Measurements from ENCODE around the gene ARHGEF39.

Gene ARHGEF39

DNA sequence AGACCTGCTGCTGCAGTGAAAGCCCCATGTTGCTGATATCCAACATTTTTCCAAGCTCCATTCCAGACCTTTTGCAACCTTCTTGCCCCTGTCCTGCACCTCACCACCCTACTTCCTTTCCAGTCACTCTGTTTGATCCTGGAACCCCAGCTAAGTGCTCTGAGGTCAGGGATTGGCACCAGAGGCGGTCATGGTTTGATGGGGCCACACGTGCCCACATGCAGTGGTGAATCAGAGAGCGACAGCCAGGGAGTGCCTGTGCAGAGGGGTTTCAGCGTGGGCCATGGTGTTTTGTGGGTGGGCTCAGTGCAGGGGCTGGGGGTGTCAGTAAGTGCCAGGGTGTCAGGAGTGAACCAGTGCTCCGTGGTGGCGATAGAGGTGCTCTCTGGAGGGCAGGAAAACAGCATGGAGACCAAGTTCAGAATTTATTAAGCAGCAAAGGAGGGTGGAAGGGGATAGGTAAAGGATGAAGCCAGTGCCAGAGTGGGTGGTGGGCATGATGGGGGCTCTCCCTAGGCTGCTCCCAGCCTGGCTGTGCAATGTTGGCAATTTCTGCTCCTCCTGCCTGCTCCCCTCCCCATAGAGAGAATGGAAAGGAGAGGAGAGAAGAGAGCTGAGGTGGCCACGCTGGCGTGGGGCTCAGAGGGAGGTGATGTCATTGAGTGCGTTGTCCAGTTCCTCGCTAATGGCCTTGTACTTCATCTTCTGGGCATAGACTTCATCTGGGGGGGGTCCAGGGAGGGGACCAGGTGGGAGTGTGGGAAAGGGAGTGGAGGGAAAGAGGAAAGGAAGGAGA lies 17.7 kb upstream of the ARHGEF39 start:
- no peak overlapping the region for H3K4me3 ChIP-seq (replicated peaks; ENCODE audit: low read depth, low read length)
- DNase-seq (ENCODE audit: extremely low read depth, low read depth) = no peak
- TF ChIP-seq CTCF (IDR thresholded peaks at IDR 0.05; ENCODE audit: low read depth, low read length, missing control alignments) = no peak

GRCh38 chr9:35682051-35682450 lies 17.1 kb upstream of the ARHGEF39 start:
- DNase-seq (ENCODE audit: extremely low read depth, low read depth) = no peak
- no peak for TF ChIP-seq CTCF (IDR thresholded peaks at IDR 0.05; ENCODE audit: low read depth, low read length, missing control alignments)
- H3K4me3 ChIP-seq (replicated peaks; ENCODE audit: low read depth, low read length) = no peak overlapping the region

GRCh38 chr9:35681341-35682002 lies 16.5 kb upstream of the ARHGEF39 start:
- no peak overlapping the region for H3K4me3 ChIP-seq (replicated peaks; ENCODE audit: low read depth, low read length)
- DNase-seq (ENCODE audit: extremely low read depth, low read depth) = no peak
- no peak for TF ChIP-seq CTCF (IDR thresholded peaks at IDR 0.05; ENCODE audit: low read depth, low read length, missing control alignments)

DNA sequence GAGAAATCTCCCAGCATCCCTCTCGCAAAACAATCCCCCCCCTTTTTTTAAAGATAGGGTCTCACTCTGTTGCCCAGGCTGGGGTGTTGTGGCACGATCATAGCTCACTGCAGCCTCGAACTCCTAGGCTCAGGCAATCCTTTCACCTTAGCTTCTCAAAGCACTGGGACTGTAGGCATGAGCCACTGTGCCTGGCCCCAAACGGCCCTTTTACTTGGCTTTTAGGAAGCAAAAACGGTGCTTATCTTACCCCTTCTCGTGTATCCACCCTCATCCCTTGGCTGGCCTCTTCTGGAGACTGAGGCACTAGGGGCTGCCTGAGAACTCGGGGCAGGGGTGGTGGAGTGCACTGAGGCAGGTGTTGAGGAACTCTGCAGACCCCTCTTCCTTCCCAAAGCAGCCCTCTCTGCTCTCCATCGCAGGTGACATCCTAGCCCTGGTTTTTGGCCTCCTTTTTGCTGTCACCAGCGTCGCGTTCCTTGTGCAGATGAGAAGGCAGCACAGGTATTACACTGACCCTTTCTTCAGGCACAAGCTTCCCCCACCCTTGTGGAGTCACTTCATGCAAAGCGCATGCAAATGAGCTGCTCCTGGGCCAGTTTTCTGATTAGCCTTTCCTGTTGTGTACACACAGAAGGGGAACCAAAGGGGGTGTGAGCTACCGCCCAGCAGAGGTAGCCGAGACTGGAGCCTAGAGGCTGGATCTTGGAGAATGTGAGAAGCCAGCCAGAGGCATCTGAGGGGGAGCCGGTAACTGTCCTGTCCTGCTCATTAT lies 15.5 kb upstream of the ARHGEF39 start:
- H3K4me3 ChIP-seq (replicated peaks; ENCODE audit: low read depth, low read length) = no peak overlapping the region
- DNase-seq (ENCODE audit: extremely low read depth, low read depth) = no peak
- TF ChIP-seq CTCF (IDR thresholded peaks at IDR 0.05; ENCODE audit: low read depth, low read length, missing control alignments) = no peak

DNA sequence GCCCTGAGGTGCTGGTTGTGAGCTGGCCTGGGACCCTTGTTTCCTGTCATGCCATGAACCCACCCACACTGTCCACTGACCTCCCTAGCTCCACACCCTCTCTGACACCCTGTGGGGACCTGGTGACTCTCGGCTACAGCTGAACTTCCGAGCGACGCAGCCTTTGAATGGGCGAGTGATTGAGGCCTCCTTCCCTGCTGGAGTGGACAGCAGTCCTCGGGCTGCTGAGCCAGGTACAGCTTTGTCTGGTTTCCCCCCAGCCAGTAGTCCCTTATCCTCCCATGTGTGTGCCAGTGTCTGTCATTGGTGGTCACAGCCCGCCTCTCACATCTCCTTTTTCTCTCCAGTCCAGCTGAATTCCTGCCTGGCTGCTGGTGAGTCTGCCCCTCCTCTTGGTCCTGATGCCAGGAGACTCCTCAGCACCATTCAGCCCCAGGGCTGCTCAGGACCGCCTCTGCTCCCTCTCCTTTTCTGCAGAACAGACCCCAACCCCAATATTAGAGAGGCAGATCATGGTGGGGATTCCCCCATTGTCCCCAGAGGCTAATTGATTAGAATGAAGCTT lies 14.9 kb upstream of the ARHGEF39 start:
- TF ChIP-seq CTCF (IDR thresholded peaks at IDR 0.05; ENCODE audit: low read depth, low read length, missing control alignments) = no peak
- no peak for DNase-seq (ENCODE audit: extremely low read depth, low read depth)
- H3K4me3 ChIP-seq (replicated peaks; ENCODE audit: low read depth, low read length) = no peak overlapping the region

GRCh38 chr9:35679091-35679490 lies 14.1 kb upstream of the ARHGEF39 start:
- no peak overlapping the region for H3K4me3 ChIP-seq (replicated peaks; ENCODE audit: low read depth, low read length)
- DNase-seq (ENCODE audit: extremely low read depth, low read depth) = no peak
- TF ChIP-seq CTCF (IDR thresholded peaks at IDR 0.05; ENCODE audit: low read depth, low read length, missing control alignments) = no peak
